Measurements from ENCODE around the gene BICRA. TPM values are rescaled to one million over a fixed set of nuclear protein-coding genes. Genes with fewer than 3 reads are reported as not detected.

The BICRA gene
- polyA plus RNA-seq, 1 experiment, result 0.53 TPM

GRCh38 chr19:47651132-47651531 lies 42.2 kb downstream of the BICRA start:
- TF ChIP-seq CTCF (IDR thresholded peaks at IDR 0.05; ENCODE audit: insufficient read depth, low read depth, low read length), result no peak
- peaks cover 8% of the 10 kb centered on the region for H3K36me3 ChIP-seq (ENCODE audit: control insufficient read depth, insufficient read depth, low read length)
- no peak for DNase-seq (ENCODE audit: low read depth)
- ChIA-PET POLR2A (no interaction called here), CTCF (no interaction called here)
- H3K27me3 ChIP-seq (ENCODE audit: control insufficient read depth, insufficient read depth, low read length), result no peaks in the 10 kb centered on the region
- no peak overlapping the region for H3K4me3 ChIP-seq (ENCODE audit: low read depth, low read length)

DNA sequence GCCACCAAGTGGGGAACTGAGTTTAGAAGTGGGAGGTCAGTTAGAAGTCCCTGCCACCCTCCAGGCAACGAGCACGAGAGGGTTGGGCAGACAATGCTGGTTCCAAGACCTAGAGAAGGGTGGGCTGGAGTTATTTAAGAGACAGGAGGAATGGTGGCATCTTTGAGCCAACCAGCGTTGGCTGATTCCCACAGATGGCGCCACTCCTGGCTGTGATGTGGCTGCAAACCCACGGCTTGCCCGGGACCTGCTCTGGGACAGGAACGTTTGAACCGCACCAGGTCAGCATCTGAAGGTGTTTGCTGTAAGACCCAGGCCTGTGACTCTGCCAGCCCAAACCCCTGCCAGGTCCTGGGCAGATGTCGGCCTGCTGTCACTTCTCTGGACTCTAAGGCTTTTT lies 42.8 kb downstream of the BICRA start:
- POLR2A ChIA-PET, result no interaction called here
- CTCF ChIA-PET, result no interaction called here
- no peak overlapping the region for H3K4me3 ChIP-seq (ENCODE audit: low read depth, low read length)
- DNase-seq (ENCODE audit: low read depth), result no peak
- H3K27me3 ChIP-seq (ENCODE audit: control insufficient read depth, insufficient read depth, low read length), result no peaks in the 10 kb centered on the region
- H3K36me3 ChIP-seq (ENCODE audit: control insufficient read depth, insufficient read depth, low read length), result peaks cover 8% of the 10 kb centered on the region
- no peak for TF ChIP-seq CTCF (IDR thresholded peaks at IDR 0.05; ENCODE audit: insufficient read depth, low read depth, low read length)

- DNase-seq (ENCODE audit: low read depth), result no peak
- Histone ChIP-seq H3K36me3 (ENCODE audit: control insufficient read depth, insufficient read depth, low read length) (peaks cover 6% of the 10 kb centered on the region), H3K27me3 (ENCODE audit: control insufficient read depth, insufficient read depth, low read length) (no peaks in the 10 kb centered on the region), H3K4me3 (ENCODE audit: low read depth, low read length) (no peak overlapping the region)
- CTCF ChIA-PET, result no interaction called here
- POLR2A ChIA-PET, result no interaction called here
- TF ChIP-seq CTCF (IDR thresholded peaks at IDR 0.05; ENCODE audit: insufficient read depth, low read depth, low read length), result no peak
Measured at GRCh38 chr19:47652285-47652684, 43.4 kb downstream of the BICRA start.

- DNase-seq (ENCODE audit: low read depth), result no peak
- Histone ChIP-seq H3K27me3 (ENCODE audit: control insufficient read depth, insufficient read depth, low read length) (no peaks in the 10 kb centered on the region), H3K4me3 (ENCODE audit: low read depth, low read length) (no peak overlapping the region), H3K36me3 (ENCODE audit: control insufficient read depth, insufficient read depth, low read length) (peaks cover 6% of the 10 kb centered on the region)
- no peak for TF ChIP-seq CTCF (IDR thresholded peaks at IDR 0.05; ENCODE audit: insufficient read depth, low read depth, low read length)
- CTCF ChIA-PET, result no interaction called here
- POLR2A ChIA-PET, result no interaction called here
Measured at GRCh38 chr19:47653856-47654255, 44.9 kb downstream of the BICRA start.

GRCh38 chr19:47657719-47658118 lies 48.8 kb downstream of the BICRA start:
- no peak for DNase-seq (ENCODE audit: low read depth)
- H3K27me3 ChIP-seq (ENCODE audit: control insufficient read depth, insufficient read depth, low read length), result no peaks in the 10 kb centered on the region
- ChIA-PET POLR2A (no interaction called here), CTCF (no interaction called here)
- TF ChIP-seq CTCF (IDR thresholded peaks at IDR 0.05; ENCODE audit: insufficient read depth, low read depth, low read length), result no peak
- H3K36me3 ChIP-seq (ENCODE audit: control insufficient read depth, insufficient read depth, low read length), result no peaks in the 10 kb centered on the region; the same call in 1 of the 2 replicates
- no peak overlapping the region for H3K4me3 ChIP-seq (ENCODE audit: low read depth, low read length)
